Stimulated activated CD4-positive, alpha-beta T cell treated with anti-CD3 and anti-CD28 coated beads, Interleukin-4, amount 100 ng/mL, for 48 hours (primary cell): Measurements from ENCODE around the gene PRKCH.

Experiments used
- DNase-seq, 2 donors: peaks; one replicate each; pipeline ENCODE4 v3.0.0-alpha.2; 2020; ENCODE audit warnings: low read depth in 2 of 2

The PRKCH gene

DNA sequence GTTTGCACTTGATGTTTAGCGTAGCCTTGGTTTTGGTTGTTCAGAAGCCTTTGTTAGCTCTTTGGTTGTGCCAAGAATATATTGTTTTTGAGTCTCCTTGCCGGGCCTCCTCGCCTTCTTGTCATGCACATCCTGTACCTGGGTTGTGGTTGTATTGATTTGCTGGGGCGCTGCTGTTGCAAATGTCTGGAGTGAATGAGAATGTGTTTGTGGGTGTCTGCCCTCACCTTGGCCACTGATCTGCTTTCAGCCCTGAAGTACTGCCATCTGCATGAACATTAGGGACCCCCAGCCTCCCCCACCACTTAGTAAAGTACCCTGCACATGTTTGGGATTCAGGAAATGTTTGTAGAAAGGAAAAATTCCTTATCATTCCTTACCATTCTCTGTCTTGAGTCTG, 16.5 kb downstream of the PRKCH start:
- DNase-seq, result no peak

DNA sequence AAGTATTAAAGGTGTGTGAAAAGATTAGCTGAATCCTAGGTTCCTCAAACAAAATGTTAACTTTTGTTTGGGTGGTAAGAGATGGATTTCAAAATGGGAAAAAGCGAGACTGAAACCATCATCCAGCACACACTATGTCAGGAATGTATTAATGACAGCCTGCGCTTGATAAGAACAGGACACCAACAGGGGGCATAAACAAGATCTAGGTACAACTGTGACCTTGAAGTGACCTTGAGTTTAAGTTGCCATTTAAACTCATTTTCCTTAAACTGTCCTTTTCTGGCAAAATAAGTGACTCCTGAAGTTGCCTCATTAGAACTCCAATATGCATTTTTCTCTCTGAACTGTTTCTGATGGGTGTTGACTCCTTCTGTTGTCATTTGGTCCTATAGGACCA, 17.1 kb downstream of the PRKCH start:
- no peak for DNase-seq

DNA sequence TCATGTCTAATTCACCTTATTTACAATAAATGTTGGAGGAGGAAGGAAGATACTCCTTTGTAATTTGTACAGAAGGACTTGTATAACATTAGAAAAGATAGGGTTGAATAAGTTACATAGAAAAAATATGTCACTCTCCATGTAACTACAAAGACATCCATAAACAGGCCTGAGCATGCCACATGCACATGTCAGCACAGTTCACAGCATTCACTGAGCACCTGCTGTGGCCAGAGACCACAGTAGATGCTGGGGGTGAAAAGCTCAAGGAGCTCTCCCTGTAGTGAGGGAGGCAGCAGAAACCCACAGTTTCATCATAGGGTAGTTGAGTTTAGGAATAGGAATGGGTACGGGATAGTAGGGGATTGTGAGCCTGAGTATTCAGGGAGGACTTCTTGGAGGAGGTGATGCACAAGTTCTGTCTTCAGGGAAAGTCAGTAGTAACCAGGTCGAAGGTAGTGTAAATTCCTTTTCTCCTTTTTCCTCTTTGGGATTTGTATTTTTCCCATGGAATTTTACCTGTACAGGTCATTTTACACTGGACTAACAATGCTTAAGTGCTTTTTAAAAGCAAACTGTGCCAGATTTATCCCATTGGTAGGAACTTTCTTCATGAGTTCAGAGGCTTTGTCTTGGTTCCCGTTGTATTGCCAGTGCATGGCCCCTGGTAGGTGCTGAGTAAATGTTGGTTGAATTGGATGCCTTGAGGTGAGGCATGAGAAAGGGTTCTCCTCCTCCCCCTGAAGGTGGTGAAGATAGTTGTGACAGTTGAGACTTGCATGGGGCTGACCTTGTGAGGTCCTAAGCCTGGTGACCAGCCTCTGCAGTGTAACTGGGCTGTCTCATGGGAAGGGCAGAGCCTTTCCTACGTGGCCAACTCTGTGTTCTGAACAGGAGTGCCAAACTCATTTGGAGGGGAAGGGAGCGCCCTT, 20.2 kb downstream of the PRKCH start:
- DNase-seq, result no peak

DNA sequence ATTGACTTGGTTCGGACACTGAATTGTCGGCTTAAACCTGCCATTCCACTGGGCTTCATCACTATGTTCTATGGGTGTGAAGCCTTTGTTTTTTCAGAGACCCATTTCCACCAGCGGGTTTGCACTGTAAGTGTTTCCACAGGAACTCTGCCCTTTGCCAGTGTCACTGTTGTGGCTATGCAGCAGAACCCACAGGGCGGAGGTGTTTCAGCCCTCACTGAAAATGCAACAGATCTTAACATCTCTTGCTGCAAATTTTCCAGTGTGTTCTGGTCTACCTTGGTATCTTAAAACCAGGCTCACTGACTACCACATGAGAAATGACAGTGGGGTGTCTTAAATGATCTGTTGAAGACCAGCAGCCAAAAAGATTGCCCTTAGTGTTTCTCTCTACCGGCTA, 21.1 kb downstream of the PRKCH start:
- DNase-seq, result peak in 1 of 2 donors; percentile 68

DNA sequence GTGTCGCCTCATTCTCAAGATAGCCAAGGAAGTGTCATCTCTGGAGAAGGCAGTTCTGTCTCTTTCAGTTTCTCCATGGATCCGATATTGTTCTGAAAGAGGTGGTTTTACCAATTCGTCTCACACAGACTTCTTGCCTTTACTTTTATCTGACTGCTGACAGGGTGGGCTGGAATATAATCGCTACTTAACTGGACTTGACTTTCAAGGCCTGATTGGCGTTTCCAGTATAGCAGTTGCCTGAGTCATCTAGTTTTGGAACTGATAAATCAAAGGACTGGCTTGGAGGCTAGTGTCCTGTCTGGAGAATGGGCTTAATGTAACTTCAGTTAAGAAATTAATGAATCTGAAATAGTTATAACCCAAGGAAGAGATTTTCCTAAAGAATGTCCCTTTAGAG, 21.6 kb downstream of the PRKCH start:
- DNase-seq, result no peak

DNA sequence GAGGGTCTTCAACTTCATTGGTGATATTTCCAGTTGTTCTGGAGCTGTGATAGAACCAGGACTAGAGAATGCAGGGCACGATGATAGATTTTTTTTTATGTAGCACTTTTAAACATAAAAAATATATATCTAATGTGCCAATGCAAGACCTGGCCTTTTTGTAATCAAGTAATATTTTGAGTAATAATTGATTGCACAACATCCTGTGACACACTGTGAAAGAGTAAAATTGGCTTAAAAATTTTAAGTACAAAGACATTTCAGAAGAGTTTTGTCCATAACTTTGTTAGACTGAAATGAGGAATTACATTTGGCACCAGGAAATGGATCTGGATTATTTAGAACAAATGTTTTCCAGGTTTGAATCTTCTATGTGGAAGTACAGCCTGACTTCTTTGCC, 22.1 kb downstream of the PRKCH start:
- DNase-seq, result no peak

DNA sequence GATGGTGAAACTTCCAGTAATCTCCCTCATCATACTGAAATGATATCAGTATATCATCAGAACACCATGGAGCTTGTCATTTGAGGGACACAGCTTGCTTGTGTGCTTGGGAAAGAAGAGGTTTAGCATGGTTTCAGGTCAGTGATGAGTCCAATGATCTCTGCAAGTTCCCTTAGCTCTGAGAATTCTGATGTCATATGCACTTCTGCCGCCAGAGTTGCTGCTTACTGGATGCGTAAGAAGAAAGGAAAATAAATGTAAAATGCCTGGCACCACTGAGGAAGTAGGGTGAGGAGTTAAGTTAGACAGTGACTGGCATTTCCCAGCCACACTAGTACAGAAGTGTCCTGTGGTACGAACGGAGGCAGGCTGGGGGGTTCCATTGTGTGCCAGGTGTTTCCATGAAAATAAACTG, 22.6 kb downstream of the PRKCH start:
- no peak for DNase-seq

DNA sequence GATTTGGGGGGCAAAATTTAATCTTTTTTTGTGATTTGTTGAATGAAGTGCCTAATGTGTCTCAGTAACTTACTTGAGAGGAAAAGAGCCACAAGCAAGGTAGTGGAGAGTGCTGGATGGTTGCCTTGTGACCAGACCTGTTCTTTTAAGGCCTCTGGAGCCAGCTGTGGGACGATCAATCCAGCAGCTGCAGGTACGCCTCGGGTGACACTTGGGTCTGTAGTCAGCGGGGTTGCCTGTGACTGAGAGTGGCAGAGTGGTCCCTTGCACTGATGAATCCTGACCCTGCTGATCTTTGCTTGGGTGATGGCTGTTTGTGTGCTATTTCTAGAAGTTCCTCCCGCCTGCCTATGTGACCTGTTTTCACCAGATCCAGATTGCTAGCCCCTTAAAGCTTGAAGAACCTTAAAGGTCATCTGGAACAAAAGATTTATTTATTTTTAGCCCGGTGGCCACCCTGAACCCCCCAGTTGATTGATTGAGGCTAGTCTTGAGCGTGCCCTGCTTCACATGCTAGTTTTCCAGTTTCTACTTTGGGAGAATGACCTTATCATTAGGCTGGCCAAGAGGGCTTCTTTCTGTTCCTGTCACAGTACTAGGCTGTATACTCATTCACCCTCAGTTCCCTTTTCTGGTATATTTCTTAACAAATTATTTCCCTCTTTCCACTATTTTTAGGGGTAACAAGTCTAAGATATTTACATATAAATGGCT, 23.2 kb downstream of the PRKCH start:
- DNase-seq, result no peak

DNA sequence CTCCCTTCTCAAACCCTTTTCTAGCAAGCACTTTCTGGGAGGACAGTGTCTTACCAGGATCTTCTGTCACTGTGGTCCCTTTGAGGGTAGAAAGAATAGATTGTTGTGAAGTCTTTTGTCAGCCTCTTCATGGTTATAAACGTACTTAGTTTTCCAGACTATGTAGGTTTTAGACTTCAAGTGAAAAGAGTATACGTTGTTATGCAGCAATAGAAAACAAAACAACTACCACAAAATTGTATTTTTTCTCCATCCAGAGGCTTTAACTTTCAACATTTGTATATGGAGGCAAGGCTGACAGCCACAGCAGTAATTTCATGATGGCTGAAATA, 23.7 kb downstream of the PRKCH start:
- DNase-seq, result no peak

DNA sequence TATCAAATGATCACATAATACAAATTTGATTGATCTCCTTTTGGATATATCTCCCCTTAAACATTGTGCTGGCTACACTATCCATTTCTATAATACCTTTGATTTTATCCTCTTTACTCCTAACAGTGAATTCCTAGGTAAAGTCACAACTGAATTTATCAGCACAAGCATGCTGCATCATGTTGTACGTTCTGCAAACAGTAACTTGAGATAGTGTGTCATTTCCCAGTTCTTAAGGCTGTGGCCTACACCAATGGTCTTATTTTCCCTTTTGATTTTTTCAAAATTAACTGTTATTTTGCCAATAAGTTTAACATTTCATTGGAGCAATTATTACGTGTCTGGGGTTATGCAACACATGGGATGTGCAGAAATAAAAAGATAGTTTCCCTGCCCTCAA, 24.8 kb downstream of the PRKCH start:
- no peak for DNase-seq

DNA sequence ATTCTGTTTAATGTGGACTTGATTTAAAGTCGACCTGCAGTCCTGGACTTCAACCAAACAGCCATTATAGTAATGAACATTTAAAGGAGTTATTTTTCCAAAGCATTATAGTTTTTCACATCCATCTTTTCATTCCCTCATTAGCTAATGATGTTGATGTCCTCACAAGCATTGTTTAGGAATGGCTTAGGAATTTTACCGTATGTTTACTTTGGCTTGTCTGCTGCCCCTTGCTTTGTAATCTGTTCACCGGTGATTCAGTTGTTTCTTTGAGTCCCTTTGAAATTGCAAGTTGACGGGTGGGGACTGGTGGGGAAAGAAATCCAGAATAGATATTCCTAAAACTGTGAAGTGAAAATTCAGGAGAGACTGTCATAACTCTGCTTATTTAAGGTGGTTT, 25.4 kb downstream of the PRKCH start:
- DNase-seq, result no peak

DNA sequence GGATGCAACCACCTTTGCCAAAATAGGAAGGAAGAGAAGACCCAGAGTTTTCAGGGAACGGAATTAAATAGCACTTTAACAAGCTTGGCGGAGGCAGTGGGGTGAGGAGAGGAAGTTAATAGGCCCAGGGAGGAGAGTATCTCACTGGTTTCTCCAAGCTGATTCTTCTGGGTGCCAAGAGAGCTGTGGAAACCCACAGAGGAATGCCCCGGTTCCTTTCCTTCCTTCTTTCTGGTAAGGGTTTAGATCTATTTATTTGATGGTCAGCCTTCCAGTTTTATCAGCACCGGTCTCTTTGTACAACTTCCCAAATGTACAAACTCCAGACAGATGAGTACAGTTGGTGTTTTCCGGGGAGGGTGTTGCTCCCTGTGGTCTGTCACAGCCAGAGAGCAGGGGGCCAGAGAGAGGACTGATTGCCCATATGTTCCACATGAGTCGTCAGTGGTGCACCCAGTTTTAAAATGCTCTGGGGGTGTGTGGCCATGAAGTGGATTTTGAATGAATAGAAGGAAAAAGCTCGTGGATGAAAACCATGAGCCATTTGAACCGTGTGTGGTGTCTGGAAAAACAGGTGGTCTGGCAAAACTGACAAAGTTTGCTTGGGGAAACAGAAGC, 26.6 kb downstream of the PRKCH start:
- DNase-seq, result no peak

DNA sequence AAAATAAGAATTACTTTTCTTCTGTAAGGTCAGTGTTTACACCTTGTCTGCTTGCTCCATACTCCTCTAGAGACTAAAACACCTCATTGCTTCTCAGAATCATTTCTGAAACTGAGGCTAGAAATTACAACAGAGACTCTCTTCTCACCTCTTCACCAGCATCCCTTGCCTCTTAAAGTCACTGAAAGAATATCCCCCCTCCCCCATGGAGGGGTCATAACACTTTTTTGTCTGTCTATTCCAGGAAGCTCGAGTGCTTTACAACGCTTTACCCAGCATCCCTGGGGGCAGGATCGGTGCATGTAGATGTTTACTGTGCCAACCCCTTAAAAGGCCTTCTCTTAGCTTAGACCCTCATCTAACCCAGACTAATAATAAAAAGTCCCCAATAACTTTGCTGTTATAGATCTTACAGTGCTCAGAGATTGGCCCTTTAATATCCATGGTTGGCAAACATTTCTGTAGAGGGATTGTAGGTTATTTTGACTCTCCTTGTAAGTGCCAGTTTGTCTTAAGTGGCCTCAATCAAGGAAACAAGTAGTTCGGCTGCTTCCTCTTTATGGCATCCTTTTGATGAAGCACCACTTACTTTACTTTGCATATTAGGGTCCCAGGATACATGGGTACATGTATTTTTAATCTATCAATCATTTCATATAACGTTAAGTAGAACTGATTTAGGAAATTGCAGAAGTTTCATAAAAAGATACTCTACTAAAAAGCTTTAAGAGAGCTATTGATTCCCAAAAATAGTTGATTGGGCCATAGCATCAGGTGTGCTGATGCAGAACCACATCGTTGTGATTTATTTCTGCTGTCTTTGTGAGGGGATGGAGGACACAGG, 29.3 kb downstream of the PRKCH start:
- no peak for DNase-seq

DNA sequence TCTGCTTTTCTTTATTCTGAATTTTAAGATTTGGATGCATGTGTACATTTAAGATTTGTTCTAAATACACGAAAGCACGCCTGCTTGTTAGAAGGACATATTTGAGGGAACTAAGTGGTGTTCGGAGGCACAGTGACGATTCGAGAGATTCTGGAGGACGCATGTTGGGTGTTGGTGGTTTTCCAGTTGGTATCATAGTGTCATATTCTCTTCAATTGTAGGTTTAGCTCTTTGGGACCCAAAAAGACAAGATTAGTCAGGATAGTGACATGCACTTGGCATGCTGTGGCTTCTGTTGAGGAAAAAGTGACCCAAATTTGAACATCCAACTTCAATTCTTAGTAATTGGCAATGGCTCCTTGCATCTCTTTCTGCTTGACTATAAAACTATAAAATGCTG, 30.1 kb downstream of the PRKCH start:
- no peak for DNase-seq

DNA sequence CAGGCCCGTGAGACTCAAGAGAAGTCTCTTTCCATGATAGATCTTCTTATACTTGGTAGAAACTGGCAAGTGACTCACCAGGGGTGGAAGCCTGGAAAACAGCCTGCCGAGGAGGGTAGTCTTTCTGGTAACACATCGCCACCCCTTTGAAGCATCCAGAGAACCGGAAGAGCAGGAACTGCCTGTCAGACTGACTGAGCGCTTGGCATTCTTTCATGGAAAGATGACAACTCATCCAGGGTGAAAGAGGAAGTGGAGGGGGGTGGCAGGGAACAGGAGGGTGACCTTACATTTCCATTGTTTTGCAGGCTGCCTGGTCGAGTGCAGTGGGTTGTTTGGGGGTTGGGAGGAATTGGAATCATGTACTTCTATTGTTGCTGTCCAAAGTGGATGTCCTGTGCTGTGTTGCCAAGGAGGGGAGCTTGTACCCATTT, 34.5 kb downstream of the PRKCH start:
- no peak for DNase-seq

DNA sequence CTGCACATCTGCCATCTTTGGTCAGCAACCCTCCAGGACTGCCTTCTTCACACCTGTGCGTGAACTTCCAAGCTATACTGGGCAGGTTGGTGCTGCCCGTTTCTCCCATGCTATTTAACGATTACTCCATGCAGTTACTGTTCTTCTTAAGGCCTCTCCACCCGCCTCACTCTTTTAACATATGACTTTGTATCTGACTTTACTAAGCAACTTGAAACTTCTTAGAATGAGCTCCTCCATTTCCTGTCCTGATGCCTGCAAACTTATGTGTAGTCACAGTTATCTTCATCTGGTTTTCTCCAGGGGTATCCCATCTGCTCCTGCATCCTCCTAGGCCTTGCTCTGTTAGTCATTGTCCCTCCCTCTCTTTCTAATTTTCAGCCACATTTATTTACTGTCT, 35.7 kb downstream of the PRKCH start:
- no peak for DNase-seq

DNA sequence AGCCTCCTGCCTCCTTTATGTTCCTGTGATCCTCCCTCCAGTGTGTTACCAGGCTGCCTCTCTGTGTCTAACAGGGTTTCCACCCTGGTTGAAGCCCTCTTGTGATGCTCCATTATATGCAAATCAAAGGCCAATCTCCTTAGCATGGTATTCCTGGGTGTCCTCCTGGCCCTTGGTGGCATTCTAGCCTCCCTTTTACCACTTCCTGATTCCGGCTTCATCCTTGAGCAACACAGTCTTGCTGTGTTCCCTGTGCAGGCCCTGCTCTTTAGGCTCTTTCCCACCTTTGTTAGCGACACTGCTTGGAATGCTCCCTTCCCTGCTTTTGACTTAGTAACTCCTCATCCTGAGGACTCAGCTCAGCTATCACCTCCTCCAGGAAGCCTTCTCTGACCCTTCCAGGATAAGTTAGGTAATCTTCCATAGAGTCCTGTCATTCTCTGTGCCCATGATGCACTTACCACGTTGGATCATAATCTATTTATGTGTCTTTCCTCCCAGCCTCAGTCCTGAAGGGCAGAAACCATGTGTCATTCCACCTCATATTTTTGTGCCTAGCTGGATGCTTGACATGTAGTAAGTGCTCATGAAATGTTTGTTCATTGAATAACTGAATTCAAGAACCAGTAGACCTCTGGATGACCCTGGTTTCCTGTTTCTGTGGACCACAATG, 37.3 kb downstream of the PRKCH start:
- no peak for DNase-seq

DNA sequence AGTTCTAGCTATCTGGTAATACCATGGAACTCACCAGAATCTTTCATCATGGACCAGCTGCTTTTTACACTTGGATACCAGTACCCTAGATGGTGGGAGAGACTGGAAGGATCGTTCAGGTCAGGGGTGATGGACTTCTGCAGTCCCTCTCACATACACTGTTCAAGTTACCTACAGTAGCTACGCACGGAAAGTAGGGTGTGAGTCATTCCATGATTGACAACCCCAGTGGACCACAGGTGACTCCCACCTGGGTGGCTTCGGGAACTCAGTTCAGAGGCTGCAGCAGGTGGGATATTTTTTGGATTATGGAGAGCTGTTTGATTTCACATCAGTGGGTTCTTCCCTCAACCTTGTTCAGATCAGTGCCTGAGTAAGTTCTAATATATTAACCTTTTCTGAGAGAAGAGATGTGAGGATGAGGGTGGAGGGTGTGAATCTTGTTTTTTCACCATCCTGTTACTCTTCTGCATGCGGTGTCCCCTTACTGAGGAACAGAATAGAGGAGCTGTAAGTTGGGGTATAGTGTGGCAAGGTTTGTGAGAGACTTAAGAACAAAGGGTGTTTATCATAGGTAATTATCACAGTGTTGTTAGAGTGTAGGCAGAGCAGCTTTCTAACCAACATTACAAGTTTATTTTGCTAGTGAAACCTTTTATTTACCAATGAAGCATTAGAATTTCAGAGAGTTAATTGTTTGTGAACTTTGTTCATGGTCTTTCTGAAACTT, 39.6 kb downstream of the PRKCH start:
- no peak for DNase-seq

DNA sequence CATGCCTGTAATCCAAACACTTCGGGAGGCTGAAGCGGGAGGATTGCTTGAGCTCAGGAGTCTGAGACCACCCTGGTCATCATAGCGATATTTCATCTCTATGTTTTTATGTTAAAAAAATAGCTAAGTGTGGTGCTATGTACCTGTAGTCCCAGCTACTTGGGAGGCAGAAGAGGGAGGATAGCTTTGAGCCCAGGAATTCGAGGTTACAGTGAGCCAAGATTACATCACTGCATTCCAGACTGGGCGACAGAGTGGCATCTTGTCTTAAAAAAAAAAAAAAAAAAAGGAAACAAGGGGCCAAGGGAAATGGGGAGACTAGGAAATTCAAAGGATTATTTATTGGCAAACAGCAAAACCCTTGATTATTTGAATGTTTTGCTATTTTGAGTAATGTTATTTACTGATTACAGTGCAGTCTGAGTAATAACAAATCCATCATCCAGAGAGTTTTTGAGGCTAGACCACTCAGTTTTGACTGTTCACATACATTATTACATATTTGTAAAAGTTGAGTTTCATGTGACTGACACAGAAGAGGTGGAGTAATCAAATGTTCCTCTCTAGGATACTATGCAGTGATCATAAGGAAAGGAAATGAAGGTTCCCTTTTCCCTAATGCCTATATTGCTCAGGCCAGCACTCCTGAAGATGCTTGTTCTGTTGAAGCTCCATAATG, 40.8 kb downstream of the PRKCH start:
- no peak for DNase-seq

DNA sequence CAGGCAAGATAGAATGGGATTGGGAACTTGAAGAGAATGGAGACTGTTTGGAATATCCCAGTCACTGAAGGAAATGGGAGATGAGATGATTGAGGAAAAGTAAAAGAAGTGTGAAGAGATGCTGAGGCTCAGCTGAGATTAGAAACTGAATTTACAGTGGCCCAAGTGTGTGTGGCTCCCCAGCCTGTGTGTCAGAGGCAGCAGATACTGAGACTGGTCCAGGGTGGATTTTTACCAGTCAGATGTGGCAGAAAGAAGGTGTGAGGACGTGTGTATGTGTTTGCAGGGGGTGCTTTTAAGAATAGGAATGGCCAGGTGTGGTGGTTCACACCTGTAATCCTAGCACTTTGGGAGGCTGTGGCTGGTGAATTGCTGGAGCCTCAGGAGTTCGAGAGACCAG, 42.9 kb downstream of the PRKCH start:
- DNase-seq, result no peak
